ENCODE data around the gene CRTC2. TPM values are rescaled to one million over a fixed set of nuclear protein-coding genes. Genes with fewer than 3 reads are reported as not detected.

Gene CRTC2
- polyA plus RNA-seq, 1 donor from 2014 or later, result 12.1 TPM

DNA sequence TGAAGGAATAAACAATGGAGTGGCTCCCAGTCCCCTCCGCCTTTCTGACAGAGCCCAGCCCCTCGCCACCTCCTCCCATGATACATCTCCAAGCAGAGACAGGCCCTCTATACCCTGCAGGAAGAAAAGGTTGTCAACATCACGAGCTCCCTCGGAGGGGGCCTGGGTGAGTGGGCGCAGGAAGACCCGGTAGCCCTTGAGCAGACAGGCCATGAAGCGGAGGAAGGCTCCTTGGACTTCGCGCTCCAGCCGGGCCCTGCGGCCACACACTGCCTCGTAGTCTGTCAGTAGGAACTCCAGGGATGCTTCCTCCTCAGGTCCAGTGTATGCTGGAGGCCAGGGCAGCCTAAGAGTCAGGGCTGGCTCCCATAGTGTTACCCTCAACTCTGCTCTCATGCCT is 18.9 kb downstream of the CRTC2 start:
- Histone ChIP-seq H3K36me3 (ENCODE audit: insufficient read depth, low read length) (no peaks in the 10 kb centered on the region), H3K4me2 (ENCODE audit: low read length) (no peak overlapping the region), H3K9me3 (ENCODE audit: low read length) (no peaks in the 10 kb centered on the region)

GRCh38 chr1:153938996-153939395 is 19.4 kb downstream of the CRTC2 start:
- Histone ChIP-seq H3K9me2 (ENCODE audit: insufficient read depth, low read length) (no peaks in the 10 kb centered on the region), H3K9ac (ENCODE audit: low read length) (no peak overlapping the region), H3F3A (ENCODE audit: insufficient read depth, low read length, poor library complexity, severe bottlenecking) (no peaks in the 10 kb centered on the region), H3K79me2 (replicated peaks; ENCODE audit: insufficient read depth, low read length) (no peaks in the 10 kb centered on the region), H3K9me3 (ENCODE audit: low read length) (no peaks in the 10 kb centered on the region), H3K4me2 (ENCODE audit: low read length) (no peak overlapping the region), H3K27me3 (ENCODE audit: insufficient read depth, low read depth, low read length) (no peaks in the 10 kb centered on the region), H3K27ac (ENCODE audit: low read length) (no peak overlapping the region), H2AFZ (ENCODE audit: low read depth, low read length) (no peak overlapping the region), H3K36me3 (ENCODE audit: insufficient read depth, low read length) (no peaks in the 10 kb centered on the region), H3K4me3 (ENCODE audit: low read length) (no peak overlapping the region), H4K20me1 (ENCODE audit: insufficient read depth) (no peaks in the 10 kb centered on the region)
- TF ChIP-seq, protein P1, sequence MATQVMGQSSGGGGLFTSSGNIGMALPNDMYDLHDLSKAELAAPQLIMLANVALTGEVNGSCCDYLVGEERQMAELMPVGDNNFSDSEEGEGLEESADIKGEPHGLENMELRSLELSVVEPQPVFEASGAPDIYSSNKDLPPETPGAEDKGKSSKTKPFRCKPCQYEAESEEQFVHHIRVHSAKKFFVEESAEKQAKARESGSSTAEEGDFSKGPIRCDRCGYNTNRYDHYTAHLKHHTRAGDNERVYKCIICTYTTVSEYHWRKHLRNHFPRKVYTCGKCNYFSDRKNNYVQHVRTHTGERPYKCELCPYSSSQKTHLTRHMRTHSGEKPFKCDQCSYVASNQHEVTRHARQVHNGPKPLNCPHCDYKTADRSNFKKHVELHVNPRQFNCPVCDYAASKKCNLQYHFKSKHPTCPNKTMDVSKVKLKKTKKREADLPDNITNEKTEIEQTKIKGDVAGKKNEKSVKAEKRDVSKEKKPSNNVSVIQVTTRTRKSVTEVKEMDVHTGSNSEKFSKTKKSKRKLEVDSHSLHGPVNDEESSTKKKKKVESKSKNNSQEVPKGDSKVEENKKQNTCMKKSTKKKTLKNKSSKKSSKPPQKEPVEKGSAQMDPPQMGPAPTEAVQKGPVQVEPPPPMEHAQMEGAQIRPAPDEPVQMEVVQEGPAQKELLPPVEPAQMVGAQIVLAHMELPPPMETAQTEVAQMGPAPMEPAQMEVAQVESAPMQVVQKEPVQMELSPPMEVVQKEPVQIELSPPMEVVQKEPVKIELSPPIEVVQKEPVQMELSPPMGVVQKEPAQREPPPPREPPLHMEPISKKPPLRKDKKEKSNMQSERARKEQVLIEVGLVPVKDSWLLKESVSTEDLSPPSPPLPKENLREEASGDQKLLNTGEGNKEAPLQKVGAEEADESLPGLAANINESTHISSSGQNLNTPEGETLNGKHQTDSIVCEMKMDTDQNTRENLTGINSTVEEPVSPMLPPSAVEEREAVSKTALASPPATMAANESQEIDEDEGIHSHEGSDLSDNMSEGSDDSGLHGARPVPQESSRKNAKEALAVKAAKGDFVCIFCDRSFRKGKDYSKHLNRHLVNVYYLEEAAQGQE (IDR thresholded peaks at IDR 0.05; ENCODE audit: borderline replicate concordance), result no peak
- no peak for TF ChIP-seq EP300 (conservative IDR thresholded peaks at IDR 0.05; ENCODE audit: poor library complexity, severe bottlenecking)
- TF ChIP-seq TAF1 (IDR thresholded peaks at IDR 0.05; ENCODE audit: low read depth), result no peak
- TF ChIP-seq SMC3 (conservative IDR thresholded peaks at IDR 0.05; ENCODE audit: poor library complexity), result no peak
- no peak for TF ChIP-seq EZH2 (IDR thresholded peaks at IDR 0.05; ENCODE audit: borderline replicate concordance, insufficient read depth, low read length, poor library complexity, severe bottlenecking)

More for the DNA sequence above, 18.9 kb downstream of the CRTC2 start:
- H3F3A ChIP-seq (ENCODE audit: insufficient read depth, low read length, poor library complexity, severe bottlenecking), result no peaks in the 10 kb centered on the region
- no peaks in the 10 kb centered on the region for H3K79me2 ChIP-seq (replicated peaks; ENCODE audit: insufficient read depth, low read length)
- TF ChIP-seq, protein P2, sequence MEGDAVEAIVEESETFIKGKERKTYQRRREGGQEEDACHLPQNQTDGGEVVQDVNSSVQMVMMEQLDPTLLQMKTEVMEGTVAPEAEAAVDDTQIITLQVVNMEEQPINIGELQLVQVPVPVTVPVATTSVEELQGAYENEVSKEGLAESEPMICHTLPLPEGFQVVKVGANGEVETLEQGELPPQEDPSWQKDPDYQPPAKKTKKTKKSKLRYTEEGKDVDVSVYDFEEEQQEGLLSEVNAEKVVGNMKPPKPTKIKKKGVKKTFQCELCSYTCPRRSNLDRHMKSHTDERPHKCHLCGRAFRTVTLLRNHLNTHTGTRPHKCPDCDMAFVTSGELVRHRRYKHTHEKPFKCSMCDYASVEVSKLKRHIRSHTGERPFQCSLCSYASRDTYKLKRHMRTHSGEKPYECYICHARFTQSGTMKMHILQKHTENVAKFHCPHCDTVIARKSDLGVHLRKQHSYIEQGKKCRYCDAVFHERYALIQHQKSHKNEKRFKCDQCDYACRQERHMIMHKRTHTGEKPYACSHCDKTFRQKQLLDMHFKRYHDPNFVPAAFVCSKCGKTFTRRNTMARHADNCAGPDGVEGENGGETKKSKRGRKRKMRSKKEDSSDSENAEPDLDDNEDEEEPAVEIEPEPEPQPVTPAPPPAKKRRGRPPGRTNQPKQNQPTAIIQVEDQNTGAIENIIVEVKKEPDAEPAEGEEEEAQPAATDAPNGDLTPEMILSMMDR (IDR thresholded peaks at IDR 0.05; ENCODE audit: poor library complexity, severe bottlenecking), result no peak
- no peaks in the 10 kb centered on the region for H3K9me2 ChIP-seq (ENCODE audit: insufficient read depth, low read length)
- no peak overlapping the region for H2AFZ ChIP-seq (ENCODE audit: low read depth, low read length)
- H3K4me3 ChIP-seq (ENCODE audit: low read length), result no peak overlapping the region
- H3K27ac ChIP-seq (ENCODE audit: low read length), result no peak overlapping the region
- no peaks in the 10 kb centered on the region for H3K27me3 ChIP-seq (ENCODE audit: insufficient read depth, low read depth, low read length)
- H3K9ac ChIP-seq (ENCODE audit: low read length), result no peak overlapping the region
- no peaks in the 10 kb centered on the region for H4K20me1 ChIP-seq (ENCODE audit: insufficient read depth)

- H3K27ac ChIP-seq (ENCODE audit: low read length), result no peak overlapping the region
- TF ChIP-seq, protein P2 (IDR thresholded peaks at IDR 0.05; ENCODE audit: poor library complexity, severe bottlenecking), result no peak
- TF ChIP-seq RAD21 (conservative IDR thresholded peaks at IDR 0.05), result no peak
- no peak for TF ChIP-seq EZH2 (IDR thresholded peaks at IDR 0.05; ENCODE audit: borderline replicate concordance, insufficient read depth, low read length, poor library complexity, severe bottlenecking)
- no peak for TF ChIP-seq TAF1 (IDR thresholded peaks at IDR 0.05; ENCODE audit: low read depth)
- TF ChIP-seq MXI1 (conservative IDR thresholded peaks at IDR 0.05; ENCODE audit: poor library complexity, severe bottlenecking), result no peak
- TF ChIP-seq POLR2AphosphoS5 (IDR thresholded peaks at IDR 0.05), result no peak
- no peak for TF ChIP-seq EP300 (conservative IDR thresholded peaks at IDR 0.05; ENCODE audit: poor library complexity, severe bottlenecking)
- TF ChIP-seq, protein P1 (IDR thresholded peaks at IDR 0.05; ENCODE audit: borderline replicate concordance), result no peak
- H3K4me3 ChIP-seq (ENCODE audit: low read length), result no peak overlapping the region
- H3K36me3 ChIP-seq (ENCODE audit: insufficient read depth, low read length), result no peaks in the 10 kb centered on the region
- H3F3A ChIP-seq (ENCODE audit: insufficient read depth, low read length, poor library complexity, severe bottlenecking), result no peaks in the 10 kb centered on the region
- H4K20me1 ChIP-seq (ENCODE audit: insufficient read depth), result no peaks in the 10 kb centered on the region
- no peaks in the 10 kb centered on the region for H3K9me3 ChIP-seq (ENCODE audit: low read length)
- no peak overlapping the region for H3K4me2 ChIP-seq (ENCODE audit: low read length)
- H2AFZ ChIP-seq (ENCODE audit: low read depth, low read length), result no peak overlapping the region
- no peaks in the 10 kb centered on the region for H3K9me2 ChIP-seq (ENCODE audit: insufficient read depth, low read length)
- no peaks in the 10 kb centered on the region for H3K79me2 ChIP-seq (replicated peaks; ENCODE audit: insufficient read depth, low read length)
- no peaks in the 10 kb centered on the region for H3K27me3 ChIP-seq (ENCODE audit: insufficient read depth, low read depth, low read length)
- no peak overlapping the region for H3K9ac ChIP-seq (ENCODE audit: low read length)
Measured at GRCh38 chr1:153937331-153937730, 21.1 kb downstream of the CRTC2 start.

All from neural cell (in vitro differentiated cells).